GM12878 (cell line): Measurements from ENCODE around the gene EGFL8.

ENCODE experiments used
- CTCF ChIP-seq, 3 experiments: IDR thresholded peaks in 2 of 3; conservative IDR thresholded peaks in 1 of 3; 2 replicates each; pipeline ENCODE4 v1.5.1; 2011; ENCODE audit warnings: low read depth in 3 of 3, low read length in 3 of 3, mild to moderate bottlenecking in 3 of 3, control low read depth in 2 of 3, moderate library complexity in 2 of 3, inconsistent platforms in 1 of 3, mixed read lengths in 1 of 3; ENCODE audit not compliant: control insufficient read depth in 2 of 3, insufficient read depth in 1 of 3; ENCODE audit errors: extremely low read depth in 1 of 3
- RFX5 ChIP-seq: IDR thresholded peaks from 2 replicates; pipeline ENCODE4 v1.6.1; 2011; ENCODE audit warnings: low read depth, low read length, improper control_type of control experiment
- SREBF2 ChIP-seq: IDR thresholded peaks from 2 replicates; pipeline ENCODE4 v1.6.1; 2012; ENCODE audit warnings: mild to moderate bottlenecking, low read length
- ZZZ3 ChIP-seq: IDR thresholded peaks from 2 replicates; pipeline ENCODE4 v1.6.1; 2011; ENCODE audit warnings: low read depth; ENCODE audit not compliant: control insufficient read depth, insufficient read length
- TF ChIP-seq, protein P1 (sequence below): IDR thresholded peaks from 2 replicates; pipeline ENCODE4 v1.6.1; 2012; ENCODE audit warnings: low read depth, low read length, improper control_type of control experiment

- TF ChIP-seq ZZZ3, result no peak
- TF ChIP-seq CTCF (IDR thresholded peaks at IDR 0.05 in 2 of 3, conservative IDR thresholded peaks at IDR 0.05 in 1 of 3; ENCODE audit: control insufficient read depth in 2 of 3, extremely low read depth in 1 of 3, insufficient read depth in 1 of 3, low read depth in 3 of 3, low read length in 3 of 3), result no peak
- no peak for TF ChIP-seq SREBF2
- TF ChIP-seq, protein P1, sequence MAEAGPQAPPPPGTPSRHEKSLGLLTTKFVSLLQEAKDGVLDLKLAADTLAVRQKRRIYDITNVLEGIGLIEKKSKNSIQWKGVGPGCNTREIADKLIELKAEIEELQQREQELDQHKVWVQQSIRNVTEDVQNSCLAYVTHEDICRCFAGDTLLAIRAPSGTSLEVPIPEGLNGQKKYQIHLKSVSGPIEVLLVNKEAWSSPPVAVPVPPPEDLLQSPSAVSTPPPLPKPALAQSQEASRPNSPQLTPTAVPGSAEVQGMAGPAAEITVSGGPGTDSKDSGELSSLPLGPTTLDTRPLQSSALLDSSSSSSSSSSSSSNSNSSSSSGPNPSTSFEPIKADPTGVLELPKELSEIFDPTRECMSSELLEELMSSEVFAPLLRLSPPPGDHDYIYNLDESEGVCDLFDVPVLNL, result no peak
- no peak for TF ChIP-seq RFX5
Observed at GRCh38 chr6:32156891-32157290, 7.5 kb upstream of the EGFL8 start.
